B cell (primary cell): ENCODE measurements around the gene PKIG. TPM values are rescaled to one million over a fixed set of nuclear protein-coding genes. Genes with fewer than 3 reads are reported as not detected.
"Not testable (repeated sequence)": the region's sequence is repeated elsewhere in the genome, so short reads cannot be mapped to it uniquely, and the experiment has no call there.

Experiments
- ATAC-seq: fragments of 200-7000 bp; cut with Tn5 transposase; one replicate; pipeline ENCODE4 v1.10.0; 2021; ENCODE audit warnings: low read depth, mild to moderate bottlenecking, moderate number of reproducible peaks, moderate library complexity
- CTCF ChIA-PET: fragments of 350-600 bp; sonication (Branson Sonifier 250); formaldehyde crosslinking; loops from one replicate; lab custom pipeline; 2021; ENCODE audit warnings: antibody characterized with exemption, inconsistent platforms; lab: Charles Lee
- POLR2A ChIA-PET: fragments of 350-600 bp; sonication (Branson Sonifier 250); formaldehyde crosslinking; loops from one replicate; lab custom pipeline; 2021; ENCODE audit warnings: antibody characterized with exemption; lab: Charles Lee
- DNase-seq: peaks from one replicate; pipeline ENCODE4 v3.0.0; 2013
- H2AFZ ChIP-seq: 2 replicates; pipeline ENCODE4 v1.6.1; 2012; ENCODE audit warnings: mild to moderate bottlenecking, low read depth, low read length; ENCODE audit not compliant: insufficient read depth, poor library complexity, severe bottlenecking
- H3K27ac ChIP-seq, 2 donors: 1 replicate in 1 of 2; 2 replicates in 1 of 2; pipeline ENCODE4 v1.5.1; 2012 to 2013; ENCODE audit warnings: low read length in 2 of 2, mild to moderate bottlenecking in 2 of 2, moderate library complexity in 1 of 2
- H3K27me3 ChIP-seq, 4 experiments: fragments of 200-600 bp in 1 of 4; sonication (generic) in 1 of 4; replicated peaks in 1 of 4; 1 replicate in 2 of 4; 2 replicates in 2 of 4; pipeline versions ENCODE4 v1.6.1 to v1.7.0; 2013 to 2016; ENCODE audit warnings: low read length in 3 of 4, mild to moderate bottlenecking in 2 of 4, mixed read lengths in 1 of 4, moderate library complexity in 1 of 4; ENCODE audit not compliant: insufficient read depth in 4 of 4, control insufficient read depth in 3 of 4; ENCODE audit errors: control extremely low read depth in 1 of 4
- H3K36me3 ChIP-seq, 2 experiments: replicated peaks in 1 of 2; 1 replicate in 1 of 2; 2 replicates in 1 of 2; pipeline versions ENCODE4 v1.6.1 to v1.7.1; 2013; ENCODE audit warnings: low read length in 1 of 2; ENCODE audit not compliant: insufficient read depth in 2 of 2, control insufficient read depth in 1 of 2; ENCODE audit errors: control extremely low read depth in 1 of 2, extremely low read depth in 1 of 2
- H3K4me1 ChIP-seq, 2 donors: fragments of 200-600 bp in 1 of 2; sonication (generic) in 1 of 2; 1 replicate in 1 of 2; 2 replicates in 1 of 2; pipeline versions ENCODE4 v1.5.1 to v1.6.1; 2013 to 2017; ENCODE audit warnings: low read length in 2 of 2; ENCODE audit not compliant: control insufficient read depth in 2 of 2, insufficient read depth in 2 of 2
- H3K4me2 ChIP-seq: replicated peaks from 2 replicates; pipeline ENCODE3; 2012; ENCODE audit warnings: mild to moderate bottlenecking, low read depth, low read length; ENCODE audit not compliant: poor library complexity, severe bottlenecking
- H3K4me3 ChIP-seq, 5 experiments: fragments of 200-600 bp in 1 of 5; sonication (generic) in 1 of 5; 1 replicate in 3 of 5; 2 replicates in 2 of 5; pipeline versions ENCODE4 v1.5.1 to v1.7.0; 2011 to 2016; ENCODE audit warnings: low read length in 4 of 5, mild to moderate bottlenecking in 4 of 5, low read depth in 2 of 5, control low read depth in 1 of 5, moderate library complexity in 1 of 5; ENCODE audit not compliant: insufficient read depth in 1 of 5; ENCODE audit errors: control extremely low read depth in 1 of 5, extremely low read depth in 1 of 5
- H3K79me2 ChIP-seq: fragments of 200-600 bp; sonication (generic); one replicate; pipeline ENCODE4 v1.6.0; 2016; ENCODE audit warnings: low read length; ENCODE audit not compliant: control insufficient read depth, insufficient read depth
- H3K9ac ChIP-seq: fragments of 200-600 bp; sonication (generic); 2 replicates; pipeline ENCODE4 v1.6.1; 2017; ENCODE audit warnings: mild to moderate bottlenecking, low read length, moderate library complexity
- H3K9me3 ChIP-seq, 3 donors: one replicate each; pipeline versions ENCODE4 v1.6.1 to v1.7.1; 2013; ENCODE audit warnings: low read length in 2 of 3; ENCODE audit not compliant: control insufficient read depth in 2 of 3, insufficient read depth in 1 of 3; ENCODE audit errors: control extremely low read depth in 1 of 3
- H4K20me1 ChIP-seq: 2 replicates; pipeline ENCODE4 v1.6.0; 2012; ENCODE audit warnings: mild to moderate bottlenecking, low read length; ENCODE audit not compliant: insufficient read depth, control insufficient read depth, poor library complexity, severe bottlenecking
- H3K27ac Mint-ChIP-seq: one replicate; pipeline ENCODE4 v1.8.0; 2021; ENCODE audit warnings: mixed read lengths
- H3K27me3 Mint-ChIP-seq: one replicate; pipeline ENCODE4 v1.8.0; 2021; ENCODE audit warnings: mixed read lengths
- H3K4me1 Mint-ChIP-seq: one replicate; pipeline ENCODE4 v1.8.0; 2021; ENCODE audit warnings: mixed read lengths
- H3K4me3 Mint-ChIP-seq: one replicate; pipeline ENCODE4 v1.8.0; 2021; ENCODE audit warnings: mixed read lengths
- H3K9me3 Mint-ChIP-seq: one replicate; pipeline ENCODE4 v1.8.0; 2022; ENCODE audit warnings: mixed read lengths; ENCODE audit not compliant: insufficient read depth
- EZH2 ChIP-seq: IDR thresholded peaks from 2 replicates; pipeline ENCODE4 v1.6.1; 2012; ENCODE audit warnings: borderline replicate concordance, low read depth, mild to moderate bottlenecking, moderate library complexity, low read length; ENCODE audit not compliant: insufficient read depth, poor library complexity, severe bottlenecking
- WGBS: methylation state at CpG from one replicate; pipeline ENCODE4 v1.1.5; 2013; ENCODE audit warnings: missing lambda C conversion rate; ENCODE audit not compliant: insufficient coverage; 5-methylcytosine and 5-hydroxymethylcytosine counted together
- intact Hi-C: fragments of 100-400 bp; cut with micrococcal nuclease; formaldehyde crosslinking; loops from one replicate; pipeline ENCODE4 v1.10.0; 2022
- polyA plus RNA-seq: library from polyadenylated mRNA; depleted of rRNA; stranded (reverse); fragments of >200 nt; gene quantifications from 2 replicates; pipeline ENCODE4 v1.2.3, GENCODE V29; 2012
- total RNA-seq, 2 donors: library from RNA; stranded (reverse); fragments of 120-200 nt in 1 of 2; gene quantifications; 1 replicate in 1 of 2; 2 replicates in 1 of 2; pipeline versions ENCODE4 v1.2.3 to v1.2.4, GENCODE V29; 2013 to 2022
- TF ChIP-seq, protein P1 (sequence below): fragments of 200-600 bp; IDR thresholded peaks from one replicate; pipeline ENCODE4 v1.8.0; 2022; ENCODE audit warnings: antibody characterized with exemption, mild to moderate bottlenecking

The PKIG gene
- total and polyA plus RNA-seq, 2 donors (not counting 1 experiment from before 2014, with no cell fraction given), result 128 to 168 TPM

DNA sequence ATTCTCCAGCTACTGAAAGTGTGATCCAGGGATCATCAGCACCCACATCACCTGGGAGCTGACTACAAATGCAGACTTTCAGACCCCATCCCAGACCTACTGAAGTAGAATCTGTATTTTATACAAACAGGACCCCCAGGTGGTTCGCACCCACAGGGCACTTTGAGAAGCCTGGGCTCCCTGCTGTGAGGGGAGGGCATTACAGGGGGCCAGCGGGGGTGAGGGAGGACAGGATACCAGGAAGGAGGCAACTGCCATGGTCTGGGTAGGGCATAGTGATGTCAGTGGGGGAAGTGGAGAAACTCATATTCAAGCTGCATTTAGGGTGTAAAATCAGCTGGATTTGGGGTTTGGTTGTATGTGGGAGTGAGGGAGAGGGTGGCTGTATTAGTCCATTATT, 71.2 kb downstream of the PKIG start:
- 50% methylated on average over 1 of the region's 2 CpGs for WGBS
- DNase-seq, result no peak
- no peak for TF ChIP-seq EZH2
- TF ChIP-seq, protein P1, sequence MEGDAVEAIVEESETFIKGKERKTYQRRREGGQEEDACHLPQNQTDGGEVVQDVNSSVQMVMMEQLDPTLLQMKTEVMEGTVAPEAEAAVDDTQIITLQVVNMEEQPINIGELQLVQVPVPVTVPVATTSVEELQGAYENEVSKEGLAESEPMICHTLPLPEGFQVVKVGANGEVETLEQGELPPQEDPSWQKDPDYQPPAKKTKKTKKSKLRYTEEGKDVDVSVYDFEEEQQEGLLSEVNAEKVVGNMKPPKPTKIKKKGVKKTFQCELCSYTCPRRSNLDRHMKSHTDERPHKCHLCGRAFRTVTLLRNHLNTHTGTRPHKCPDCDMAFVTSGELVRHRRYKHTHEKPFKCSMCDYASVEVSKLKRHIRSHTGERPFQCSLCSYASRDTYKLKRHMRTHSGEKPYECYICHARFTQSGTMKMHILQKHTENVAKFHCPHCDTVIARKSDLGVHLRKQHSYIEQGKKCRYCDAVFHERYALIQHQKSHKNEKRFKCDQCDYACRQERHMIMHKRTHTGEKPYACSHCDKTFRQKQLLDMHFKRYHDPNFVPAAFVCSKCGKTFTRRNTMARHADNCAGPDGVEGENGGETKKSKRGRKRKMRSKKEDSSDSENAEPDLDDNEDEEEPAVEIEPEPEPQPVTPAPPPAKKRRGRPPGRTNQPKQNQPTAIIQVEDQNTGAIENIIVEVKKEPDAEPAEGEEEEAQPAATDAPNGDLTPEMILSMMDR, result no peak
- ChIA-PET POLR2A (interaction anchor here (0.6 to 0.7 kb wide), 2 partner anchors 35 to 1419 kb away, joined by 3 to 5 read pairs; no protein-coding TSS in a partner anchor), CTCF (interaction anchor here (0.8 kb wide), 1 partner anchor 43 kb away, joined by 3 read pairs; no protein-coding TSS in a partner anchor)
- peaks cover 15% of the 10 kb centered on the region for H3K79me2 ChIP-seq
- Mint-ChIP-seq H3K4me1 (peaks cover 30% of the 10 kb centered on the region), H3K27ac (no peak overlapping the region), H3K9me3 (no peaks in the 10 kb centered on the region), H3K27me3 (no peaks in the 10 kb centered on the region), H3K4me3 (peak overlapping the region; percentile 31)
- no peak overlapping the region for H3K4me3 ChIP-seq
- peaks cover 11 to 19% of the 10 kb centered on the region in 2 donors for H3K4me1 ChIP-seq
- H3K36me3 ChIP-seq, result no peaks in the 10 kb centered on the region
- no peaks in the 10 kb centered on the region for H4K20me1 ChIP-seq
- H3K27me3 ChIP-seq, result no peaks in the 10 kb centered on the region
- H3K9ac ChIP-seq, result no peak overlapping the region
- H3K4me2 ChIP-seq, result no peak overlapping the region
- no peak overlapping the region for H3K27ac ChIP-seq
- intact Hi-C loops, result loop anchor here (2.0 to 5.0 kb wide), 2 partner anchors 176 to 313 kb away; partner anchors contain the start of genes STK4 and TTPAL
- peaks cover 0 to 5% (median 0%) of the 10 kb centered on the region in 3 donors for H3K9me3 ChIP-seq
- no peak overlapping the region for H2AFZ ChIP-seq
- no peak for ATAC-seq

DNA sequence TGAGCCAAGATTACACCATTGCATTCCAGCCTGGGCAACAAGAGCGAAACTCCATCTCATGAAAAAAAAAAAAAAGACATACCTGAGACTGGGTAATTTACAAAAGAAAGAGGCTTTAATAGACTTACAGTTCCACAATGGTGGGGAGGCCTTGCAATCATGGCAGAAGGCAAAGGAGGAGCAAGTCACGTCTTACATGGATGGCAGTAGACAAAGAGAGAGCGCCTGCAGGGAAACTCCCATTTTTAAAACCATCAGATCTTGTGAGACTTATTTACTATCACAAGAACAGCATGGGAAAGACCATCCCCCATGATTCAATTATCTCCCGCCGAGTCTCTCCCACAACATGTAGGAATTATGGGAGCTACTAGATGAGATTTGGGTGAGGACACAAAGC, 71.8 kb downstream of the PKIG start:
- H3K27me3 Mint-ChIP-seq, H3K4me3 Mint-ChIP-seq, H3K27me3 ChIP-seq, H3K4me2 ChIP-seq, H4K20me1 ChIP-seq, H3K27ac Mint-ChIP-seq, H3K4me3 ChIP-seq, H3K9me3 ChIP-seq, H3K9me3 Mint-ChIP-seq, H3K36me3 ChIP-seq, ATAC-seq, H3K9ac ChIP-seq, H3K27ac ChIP-seq, DNase-seq, H2AFZ ChIP-seq: not testable (repeated sequence)
- POLR2A ChIA-PET, result interaction anchor here (0.7 kb wide), 1 partner anchor 1418 kb away, joined by 5 read pairs; no protein-coding TSS in a partner anchor
- WGBS, result no CpG with 5 or more reads among the region's 5 CpGs
- CTCF ChIA-PET, result interaction anchor here (0.8 to 1.1 kb wide), 2 partner anchors 44 to 79 kb away, joined by 3 read pairs; no protein-coding TSS in a partner anchor
- peaks cover 11 to 18% of the 10 kb centered on the region in 2 donors for H3K4me1 ChIP-seq
- H3K79me2 ChIP-seq, result peaks cover 10% of the 10 kb centered on the region
- peaks cover 23% of the 10 kb centered on the region for H3K4me1 Mint-ChIP-seq
- intact Hi-C loops, result loop anchor here (5.0 kb wide), 1 partner anchor 177 kb away; the partner anchor contains the start of gene TTPAL
